GM20000 (cell line): ENCODE measurements around the gene ATP4B.

Experiments used
- DNase-seq: peaks from one replicate; pipeline ENCODE4 v3.0.0; 2012; ENCODE audit warnings: low spot score
- TF ChIP-seq, protein P1 (sequence below): IDR thresholded peaks from 2 replicates; pipeline ENCODE4 v1.5.1; 2012; ENCODE audit warnings: mild to moderate bottlenecking, control low read depth; ENCODE audit errors: extremely low read depth, missing control alignments

ATP4B gene

DNA sequence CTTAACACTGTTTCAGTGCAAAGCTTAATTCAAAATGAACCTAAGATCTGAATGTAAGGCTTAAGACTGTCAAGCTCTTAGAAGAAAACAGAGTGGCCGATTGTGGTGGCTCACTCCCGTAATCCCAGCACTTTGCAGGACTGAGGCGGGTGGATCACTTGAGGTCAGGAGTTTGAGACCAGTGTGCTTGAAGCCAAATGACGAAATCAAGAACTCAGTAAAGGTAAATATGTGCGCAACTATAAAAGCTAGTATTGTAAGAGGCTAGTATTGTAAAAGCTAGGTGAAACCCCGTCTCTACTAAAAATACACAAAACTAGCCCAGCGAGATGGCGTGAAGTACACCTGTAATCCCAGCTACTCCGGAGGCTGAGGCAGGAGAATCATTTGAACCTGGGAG lies 12.7 kb downstream of the ATP4B start:
- TF ChIP-seq, protein P1, sequence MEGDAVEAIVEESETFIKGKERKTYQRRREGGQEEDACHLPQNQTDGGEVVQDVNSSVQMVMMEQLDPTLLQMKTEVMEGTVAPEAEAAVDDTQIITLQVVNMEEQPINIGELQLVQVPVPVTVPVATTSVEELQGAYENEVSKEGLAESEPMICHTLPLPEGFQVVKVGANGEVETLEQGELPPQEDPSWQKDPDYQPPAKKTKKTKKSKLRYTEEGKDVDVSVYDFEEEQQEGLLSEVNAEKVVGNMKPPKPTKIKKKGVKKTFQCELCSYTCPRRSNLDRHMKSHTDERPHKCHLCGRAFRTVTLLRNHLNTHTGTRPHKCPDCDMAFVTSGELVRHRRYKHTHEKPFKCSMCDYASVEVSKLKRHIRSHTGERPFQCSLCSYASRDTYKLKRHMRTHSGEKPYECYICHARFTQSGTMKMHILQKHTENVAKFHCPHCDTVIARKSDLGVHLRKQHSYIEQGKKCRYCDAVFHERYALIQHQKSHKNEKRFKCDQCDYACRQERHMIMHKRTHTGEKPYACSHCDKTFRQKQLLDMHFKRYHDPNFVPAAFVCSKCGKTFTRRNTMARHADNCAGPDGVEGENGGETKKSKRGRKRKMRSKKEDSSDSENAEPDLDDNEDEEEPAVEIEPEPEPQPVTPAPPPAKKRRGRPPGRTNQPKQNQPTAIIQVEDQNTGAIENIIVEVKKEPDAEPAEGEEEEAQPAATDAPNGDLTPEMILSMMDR = no peak
- no peak for DNase-seq

- TF ChIP-seq, protein P1 = no peak
- DNase-seq = no peak
These were observed 13.2 kb downstream of the ATP4B start for GRCh38 chr13:113644800-113645199.

DNA sequence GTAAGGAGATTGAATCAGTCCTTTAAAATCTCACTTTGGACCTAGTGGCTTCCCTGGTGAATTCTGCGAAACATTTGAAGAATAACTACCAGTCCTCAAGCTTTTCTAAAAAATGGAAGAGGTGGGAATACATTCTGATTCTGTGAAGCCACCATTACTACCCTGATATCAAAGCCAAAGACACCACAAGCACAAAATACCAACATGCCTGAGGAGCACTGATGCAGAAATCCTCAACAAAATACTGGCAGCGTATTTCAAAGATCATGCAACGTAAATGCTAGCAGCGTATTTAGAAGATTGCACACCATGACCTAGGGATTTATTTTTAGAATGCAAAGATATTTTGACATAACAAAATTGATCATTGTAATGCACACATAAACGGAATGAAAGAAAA lies 14.4 kb downstream of the ATP4B start:
- DNase-seq = no peak
- TF ChIP-seq, protein P1 = no peak

- TF ChIP-seq, protein P1 = no peak
- no peak for DNase-seq
These were observed 15.4 kb downstream of the ATP4B start for GRCh38 chr13:113642563-113642962.

- TF ChIP-seq, protein P1 = no peak
- DNase-seq = no peak
These were observed 16.6 kb downstream of the ATP4B start for GRCh38 chr13:113641426-113641825.

GRCh38 chr13:113639616-113640262 lies 18.3 kb downstream of the ATP4B start:
- TF ChIP-seq, protein P1 = no peak
- DNase-seq = no peak

DNA sequence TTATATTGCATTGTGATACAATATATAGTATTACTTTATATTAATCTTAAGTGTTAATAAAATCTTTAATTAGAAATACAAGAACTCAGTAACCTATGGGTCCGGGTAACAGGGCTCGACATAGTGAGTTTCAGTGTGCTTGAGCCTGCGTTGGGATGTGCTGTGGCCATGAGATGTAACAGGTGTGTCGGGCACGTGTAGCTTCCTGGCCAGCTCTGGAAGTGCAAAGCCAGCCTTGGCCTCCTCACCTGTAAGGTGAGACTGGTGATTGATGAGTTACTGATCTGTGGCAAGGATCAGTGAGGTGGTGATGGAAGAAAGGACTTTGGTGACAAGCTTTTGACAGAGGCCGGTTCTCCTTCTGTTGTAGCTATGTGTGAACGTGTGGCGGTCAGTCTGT lies 19.2 kb downstream of the ATP4B start:
- no peak for DNase-seq
- TF ChIP-seq, protein P1 = no peak
